HG03135 (cell line): ENCODE data around the gene LAMB2.
A peak's percentile ranks its signal among the peaks of the same experiment; 100 is the strongest.

ENCODE experiments used
- ATAC-seq: cut with Tn5 transposase; IDR thresholded peaks from one replicate; pipeline ENCODE4 v1.9.1; 2021; ENCODE audit warnings: mild to moderate bottlenecking, moderate library complexity; ENCODE audit not compliant: unreplicated experiment

The LAMB2 gene

GRCh38 chr3:49132437-49133225, at the start of gene LAMB2:
TSS of gene LAMB2 (minus strand) at chr3:49133050. CDS start at chr3:49132867, 183 bp downstream.
- ATAC-seq = no peak

DNA sequence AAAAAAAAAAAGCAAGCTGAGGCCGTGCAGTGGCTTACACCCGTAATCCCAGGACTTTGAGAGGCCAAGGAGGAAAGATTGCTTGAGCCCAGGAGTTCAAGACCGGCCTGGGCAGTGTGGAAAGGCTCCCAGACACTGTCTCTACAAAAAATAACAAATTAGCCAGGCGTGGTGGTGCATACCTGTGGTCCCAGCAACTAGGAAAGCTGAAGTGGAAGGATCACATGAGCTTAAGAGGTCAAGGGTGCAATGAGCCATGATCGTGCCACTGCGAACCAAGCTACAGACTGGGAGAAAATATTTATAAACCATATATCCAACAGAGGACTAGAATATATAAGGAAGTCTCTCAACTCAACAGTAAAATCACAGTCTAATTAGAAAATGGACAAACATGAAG, 48.5 kb upstream of the LAMB2 start:
- no peak for ATAC-seq

- no peak for ATAC-seq
Measured at GRCh38 chr3:49180116-49180515, 47.3 kb upstream of the LAMB2 start.

GRCh38 chr3:49177073-49177472, 44.2 kb upstream of the LAMB2 start:
- ATAC-seq = no peak

- no peak for ATAC-seq
Measured at GRCh38 chr3:49175530-49175929, 42.7 kb upstream of the LAMB2 start.

- no peak for ATAC-seq
Measured at GRCh38 chr3:49174397-49174985, 41.6 kb upstream of the LAMB2 start.

- no peak for ATAC-seq
Measured at GRCh38 chr3:49173792-49174170, 40.9 kb upstream of the LAMB2 start.

DNA sequence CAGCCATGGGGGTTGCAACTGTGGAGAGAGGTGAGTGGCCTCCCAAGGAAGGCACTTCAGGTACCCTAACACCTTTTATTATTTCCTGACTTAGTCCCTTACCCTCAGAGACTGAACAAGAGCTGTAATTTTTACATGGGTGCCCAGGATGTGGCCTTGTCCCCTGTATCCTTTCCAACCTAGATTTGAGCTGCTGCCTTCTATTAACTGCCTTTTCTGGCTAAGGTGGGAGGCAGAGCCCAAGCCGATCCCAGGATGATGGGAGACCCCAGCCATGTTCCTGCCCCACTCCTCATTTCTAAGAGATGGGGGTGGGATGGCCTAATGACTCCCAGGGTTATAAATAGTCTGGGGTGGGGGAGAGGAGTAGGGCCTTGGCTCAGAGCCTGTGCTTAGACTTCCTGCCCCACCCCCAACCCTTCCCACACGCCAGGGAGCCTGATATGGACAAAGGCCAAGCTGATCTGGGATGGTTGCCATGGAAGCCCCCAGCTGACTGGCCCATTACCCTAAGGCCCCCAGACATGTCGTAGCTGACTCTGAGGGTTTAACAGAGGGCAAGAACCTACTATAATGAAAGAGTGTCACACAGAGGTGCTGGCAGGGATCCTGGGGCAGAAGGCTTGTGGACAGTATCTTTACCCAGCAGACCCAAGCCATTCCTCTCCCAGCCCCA, 40.4 kb upstream of the LAMB2 start:
- ATAC-seq = no peak

- no peak for ATAC-seq
Measured at GRCh38 chr3:49172551-49173041, 39.7 kb upstream of the LAMB2 start.

GRCh38 chr3:49171775-49172500, 39.1 kb upstream of the LAMB2 start:
- ATAC-seq = no peak

- ATAC-seq = peak; percentile 52
Measured at GRCh38 chr3:49171119-49171774, 38.4 kb upstream of the LAMB2 start, which contains the start of gene KLHDC8B. TSS of gene KLHDC8B (plus strand) at chr3:49171598. CDS start at chr3:49172770, 1,172 bp downstream.

GRCh38 chr3:49170744-49171118, 37.9 kb upstream of the LAMB2 start:
- ATAC-seq = no peak

GRCh38 chr3:49166752-49167556, 34.1 kb upstream of the LAMB2 start:
- no peak for ATAC-seq

DNA sequence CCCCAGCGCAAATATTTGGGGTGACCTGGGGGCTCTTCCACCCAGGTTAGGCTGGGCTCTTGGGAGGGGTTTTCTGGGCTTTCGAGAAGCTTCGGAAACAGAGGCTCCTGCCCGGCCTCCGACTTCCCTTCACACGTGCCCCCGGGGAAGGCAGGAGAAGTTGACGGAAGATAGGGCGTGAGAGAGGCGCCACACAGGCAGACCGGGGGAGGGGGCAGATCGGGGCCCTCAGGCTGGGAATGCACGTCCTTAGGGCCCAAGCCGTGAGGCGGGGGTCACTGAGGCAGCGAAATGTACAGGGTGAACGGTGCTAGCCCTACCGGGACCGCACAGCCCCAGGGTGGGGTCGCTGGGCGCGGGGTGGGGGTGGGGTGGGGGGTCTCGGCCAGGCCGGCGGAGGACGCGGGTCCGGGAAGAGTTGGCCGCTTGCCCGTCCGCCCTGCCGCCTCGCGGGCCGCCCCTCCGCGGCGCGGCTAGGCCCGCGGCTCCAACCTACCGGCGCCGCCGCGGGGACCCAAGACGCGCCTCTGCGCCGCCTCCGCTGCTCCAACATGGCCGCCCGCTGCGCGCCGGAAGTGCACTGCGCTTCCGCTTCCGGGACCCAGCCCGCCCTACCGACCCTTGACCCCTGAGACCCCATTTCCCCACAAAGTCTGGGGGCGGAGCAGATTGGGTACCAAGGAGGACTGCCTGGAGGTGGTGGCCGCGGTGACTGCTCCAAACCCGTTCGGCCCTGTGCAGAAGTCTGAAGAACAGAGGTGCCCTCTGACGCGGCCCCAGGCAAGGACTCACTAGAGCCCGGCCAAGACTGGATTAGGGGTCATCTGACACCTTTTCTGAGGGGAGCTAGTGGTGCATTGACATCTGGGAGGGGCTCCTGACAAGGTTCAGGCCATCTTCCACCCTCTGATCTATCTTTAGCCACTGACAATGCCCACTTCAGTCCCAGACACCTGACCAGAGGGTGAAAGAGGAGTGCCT, 33.2 kb upstream of the LAMB2 start, which contains the start of gene CCDC71:
Gene CCDC71 (minus strand): TSS at position 561 of the 981 bp plus-strand sequence. CDS start 2,123 bp downstream, outside the sequence.
- no peak for ATAC-seq

DNA sequence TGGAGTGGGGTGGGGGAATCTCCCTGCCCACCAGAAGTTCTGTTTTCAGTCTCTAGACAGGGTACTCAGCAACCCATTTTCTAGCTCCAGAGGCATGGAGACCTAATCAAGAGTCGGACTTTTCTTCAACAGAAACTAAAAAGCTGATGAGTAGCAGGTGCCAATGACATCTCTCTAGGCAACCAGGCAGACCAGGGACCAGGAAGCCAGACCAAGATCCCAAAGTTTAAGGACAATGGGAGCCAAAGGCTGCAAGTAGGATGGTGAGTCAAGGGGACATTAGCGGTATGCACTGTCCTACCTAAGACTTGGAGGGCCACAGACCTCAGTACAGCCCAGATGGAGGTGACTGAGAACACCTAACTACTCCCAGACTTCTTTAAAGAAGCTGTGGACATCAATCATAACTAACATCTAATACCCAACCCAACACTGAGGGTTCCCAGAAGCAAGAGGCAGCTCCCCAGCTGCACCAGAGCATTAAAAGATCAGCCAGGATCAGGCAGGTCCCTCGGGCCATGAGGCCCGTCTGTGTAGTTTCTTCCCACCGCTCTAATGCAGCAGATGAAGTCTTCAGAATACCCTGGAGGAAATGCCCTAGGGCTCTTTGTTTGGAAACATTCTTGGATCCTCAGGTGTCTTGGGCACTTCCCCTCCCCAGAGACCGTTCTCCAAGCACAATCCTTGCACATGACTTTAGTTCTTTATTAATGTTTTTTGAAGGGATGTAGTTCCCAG, 32.3 kb upstream of the LAMB2 start:
- no peak for ATAC-seq

- ATAC-seq = no peak
Measured at GRCh38 chr3:49163609-49164008, 30.8 kb upstream of the LAMB2 start.

DNA sequence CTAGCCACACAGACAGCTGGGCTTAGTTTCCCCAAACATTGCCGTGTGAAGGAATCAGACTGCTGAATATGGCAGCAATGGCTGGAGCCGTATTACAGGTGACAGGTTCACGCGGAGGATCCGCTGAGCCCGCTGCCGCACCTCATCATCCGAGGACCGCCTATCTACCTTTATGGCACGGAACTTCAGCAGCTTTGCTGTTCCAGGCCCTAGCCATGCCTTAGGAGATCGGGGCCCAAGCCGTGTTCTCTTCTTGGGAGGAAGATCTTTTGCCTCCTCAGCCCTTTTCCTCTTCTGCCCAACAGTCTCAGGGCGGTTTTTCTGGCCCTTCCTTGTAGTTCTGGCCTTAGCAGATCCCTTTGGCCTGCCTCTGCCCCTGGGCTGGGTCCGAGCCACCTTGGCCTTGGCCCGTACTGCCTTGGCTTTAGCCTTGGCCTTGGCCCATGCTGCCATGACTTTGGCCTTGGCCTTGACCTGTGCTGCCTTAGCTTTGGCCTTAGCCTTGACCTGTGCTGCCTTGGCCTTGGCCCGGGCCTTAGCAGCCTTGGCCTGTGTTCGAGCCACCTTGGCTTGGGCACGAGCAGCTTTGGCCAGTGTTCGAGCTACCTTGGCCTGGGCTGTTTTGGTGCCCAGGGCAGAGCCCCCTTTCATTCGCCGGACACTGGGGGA, 30.0 kb upstream of the LAMB2 start:
- ATAC-seq = no peak
